PC-9 (cell line): ENCODE data around the gene PRDM13. TPM values are rescaled to one million over a fixed set of nuclear protein-coding genes. Genes with fewer than 3 reads are reported as not detected.
A peak's percentile ranks its signal among the peaks of the same experiment; 100 is the strongest.

ENCODE experiments used
- BruUV-seq: library from RNA; stranded (reverse); fragments of 400-500 nt; replicated peaks from 2 replicates; lab custom pipeline; 2021; lab: Mats Ljungman, UMichigan
- CTCF ChIA-PET: fragments of 300-600 bp; sonication (Branson Sonifier 250); formaldehyde crosslinking; loops from one replicate; lab custom pipeline; 2022; ENCODE audit warnings: antibody characterized with exemption; lab: Charles Lee
- POLR2A ChIA-PET: fragments of 300-600 bp; sonication (Branson Sonifier 250); formaldehyde crosslinking; loops from one replicate; lab custom pipeline; 2022; ENCODE audit warnings: antibody characterized with exemption; ENCODE audit not compliant: unreplicated experiment; lab: Charles Lee
- DNase-seq, 2 experiments: peaks; one replicate each; pipeline versions ENCODE4 v3.0.0 to v3.0.0-alpha.2; 2015 to 2022; ENCODE audit warnings: mixed read lengths in 1 of 2
- H2AFZ ChIP-seq: fragments of 200-600 bp; sonication (generic); 2 replicates; pipeline ENCODE4 v1.8.1; 2017; ENCODE audit warnings: antibody characterized with exemption
- H3F3A ChIP-seq: fragments of 200-600 bp; sonication (generic); 2 replicates; pipeline ENCODE4 v1.8.1; 2017; ENCODE audit warnings: antibody characterized with exemption, mild to moderate bottlenecking, low read depth; ENCODE audit not compliant: insufficient read depth
- H3K27ac ChIP-seq: fragments of 200-600 bp; sonication (generic); 2 replicates; pipeline ENCODE4 v1.6.1; 2016; ENCODE audit warnings: mixed run types
- H3K27me3 ChIP-seq: fragments of 200-600 bp; sonication (generic); 2 replicates; pipeline ENCODE4 v1.6.1; 2016; ENCODE audit warnings: low read depth, mixed run types; ENCODE audit not compliant: insufficient read depth
- H3K36me3 ChIP-seq: fragments of 200-600 bp; sonication (generic); 2 replicates; pipeline ENCODE4 v1.6.1; 2016; ENCODE audit warnings: low read depth, mixed run types
- H3K4me1 ChIP-seq: fragments of 200-600 bp; sonication (generic); replicated peaks from 2 replicates; pipeline ENCODE4 v1.6.1; 2016; ENCODE audit warnings: mixed run types; ENCODE audit not compliant: insufficient read depth
- H3K4me2 ChIP-seq: fragments of 200-600 bp; sonication (generic); 2 replicates; pipeline ENCODE4 v1.6.1; 2017; ENCODE audit warnings: mixed run types
- H3K4me3 ChIP-seq: fragments of 200-600 bp; sonication (generic); 2 replicates; pipeline ENCODE4 v1.6.1; 2016; ENCODE audit warnings: mixed run types
- H3K79me2 ChIP-seq: fragments of 200-600 bp; sonication (generic); 2 replicates; pipeline ENCODE4 v1.6.1; 2017; ENCODE audit warnings: low read depth, mixed run types
- H3K9me2 ChIP-seq: fragments of 200-600 bp; sonication (generic); 2 replicates; pipeline ENCODE4 v1.8.1; 2017; ENCODE audit warnings: mild to moderate bottlenecking; ENCODE audit not compliant: insufficient read depth
- H3K9me3 ChIP-seq: fragments of 200-600 bp; sonication (generic); 2 replicates; pipeline ENCODE4 v1.8.1; 2016; ENCODE audit warnings: low read depth; ENCODE audit not compliant: insufficient read depth
- H4K20me1 ChIP-seq: fragments of 200-600 bp; sonication (generic); 2 replicates; pipeline ENCODE4 v1.8.1; 2017; ENCODE audit not compliant: insufficient read depth
- EZH2 ChIP-seq: fragments of 200-600 bp; sonication (generic); IDR thresholded peaks from 2 replicates; pipeline ENCODE4 v1.8.0; 2017; ENCODE audit warnings: antibody characterized with exemption, low read depth
- intact Hi-C: fragments of 100-400 bp; cut with micrococcal nuclease; formaldehyde crosslinking; loops from one replicate; pipeline ENCODE4 v1.10.0; 2022; ENCODE audit not compliant: unreplicated experiment
- total RNA-seq: library from RNA; stranded (reverse); gene quantifications from 2 replicates; pipeline ENCODE4 v1.2.3, GENCODE V29; 2021
- TF ChIP-seq, protein P1 (sequence below): fragments of 200-600 bp; sonication (generic); conservative IDR thresholded peaks from 2 replicates; pipeline ENCODE4 v1.6.1; 2017; ENCODE audit warnings: mixed run types, antibody characterized with exemption, mild to moderate bottlenecking, moderate library complexity

The PRDM13 gene
- total RNA-seq, 1 experiment from 2014 or later = not detected

DNA sequence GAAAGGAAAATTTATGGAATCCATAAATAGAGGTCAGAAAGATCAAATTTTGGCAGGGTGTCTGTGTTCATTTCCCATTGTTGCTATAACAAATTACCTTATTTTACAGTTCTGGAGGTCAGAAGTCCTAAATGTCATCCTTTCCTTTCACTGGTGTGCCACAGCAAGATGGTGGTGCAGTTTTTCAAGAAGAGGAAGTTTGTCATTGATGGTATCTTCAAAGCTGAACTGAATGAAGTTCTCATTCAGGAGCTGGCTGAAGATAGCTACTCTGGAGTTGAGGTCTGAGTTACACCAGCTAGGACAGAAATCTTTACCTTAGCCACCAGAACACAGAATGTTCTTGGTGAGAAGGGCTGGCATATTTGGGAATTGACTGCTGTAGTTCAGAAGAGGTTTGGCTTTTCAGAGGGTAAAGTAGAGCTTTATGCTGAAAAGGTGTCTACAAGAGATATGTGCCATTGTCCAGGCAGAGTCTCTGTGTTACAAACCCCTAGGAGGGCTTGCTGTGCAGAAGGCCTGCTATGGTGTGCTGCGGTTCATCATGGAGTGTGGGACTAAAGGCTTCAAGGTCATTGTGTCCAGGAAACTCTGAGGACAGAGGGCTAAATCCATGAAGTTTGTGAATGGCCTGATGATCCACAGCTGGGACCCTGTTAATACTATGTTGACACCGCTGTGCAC lies 30.9 kb upstream of the PRDM13 start:
- ChIA-PET CTCF (no interaction called here), POLR2A (no interaction called here)
- no peaks in the 10 kb centered on the region for H3K36me3 ChIP-seq
- H2AFZ ChIP-seq = no peak overlapping the region
- intact Hi-C loops = no loop called here
- no peaks in the 10 kb centered on the region for H3K27me3 ChIP-seq
- no peaks in the 10 kb centered on the region for H4K20me1 ChIP-seq
- BruUV-seq = no TSS peak
- H3K9me3 ChIP-seq = no peaks in the 10 kb centered on the region
- H3K27ac ChIP-seq = no peak overlapping the region
- DNase-seq = no peak
- H3K4me3 ChIP-seq = no peak overlapping the region
- H3K4me1 ChIP-seq = no peaks in the 10 kb centered on the region
- H3K9me2 ChIP-seq = no peaks in the 10 kb centered on the region
- H3K79me2 ChIP-seq = no peaks in the 10 kb centered on the region
- no peaks in the 10 kb centered on the region for H3F3A ChIP-seq
- no peak for TF ChIP-seq EZH2
- TF ChIP-seq, protein P1, sequence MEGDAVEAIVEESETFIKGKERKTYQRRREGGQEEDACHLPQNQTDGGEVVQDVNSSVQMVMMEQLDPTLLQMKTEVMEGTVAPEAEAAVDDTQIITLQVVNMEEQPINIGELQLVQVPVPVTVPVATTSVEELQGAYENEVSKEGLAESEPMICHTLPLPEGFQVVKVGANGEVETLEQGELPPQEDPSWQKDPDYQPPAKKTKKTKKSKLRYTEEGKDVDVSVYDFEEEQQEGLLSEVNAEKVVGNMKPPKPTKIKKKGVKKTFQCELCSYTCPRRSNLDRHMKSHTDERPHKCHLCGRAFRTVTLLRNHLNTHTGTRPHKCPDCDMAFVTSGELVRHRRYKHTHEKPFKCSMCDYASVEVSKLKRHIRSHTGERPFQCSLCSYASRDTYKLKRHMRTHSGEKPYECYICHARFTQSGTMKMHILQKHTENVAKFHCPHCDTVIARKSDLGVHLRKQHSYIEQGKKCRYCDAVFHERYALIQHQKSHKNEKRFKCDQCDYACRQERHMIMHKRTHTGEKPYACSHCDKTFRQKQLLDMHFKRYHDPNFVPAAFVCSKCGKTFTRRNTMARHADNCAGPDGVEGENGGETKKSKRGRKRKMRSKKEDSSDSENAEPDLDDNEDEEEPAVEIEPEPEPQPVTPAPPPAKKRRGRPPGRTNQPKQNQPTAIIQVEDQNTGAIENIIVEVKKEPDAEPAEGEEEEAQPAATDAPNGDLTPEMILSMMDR = no peak
- no peak overlapping the region for H3K4me2 ChIP-seq

- no peaks in the 10 kb centered on the region for H3F3A ChIP-seq
- no peaks in the 10 kb centered on the region for H4K20me1 ChIP-seq
- no TSS peak for BruUV-seq
- CTCF ChIA-PET = no interaction called here
- H3K4me1 ChIP-seq = no peaks in the 10 kb centered on the region
- no peaks in the 10 kb centered on the region for H3K27me3 ChIP-seq
- H3K4me2 ChIP-seq = no peak overlapping the region
- no peaks in the 10 kb centered on the region for H3K9me3 ChIP-seq
- no peaks in the 10 kb centered on the region for H3K9me2 ChIP-seq
- TF ChIP-seq EZH2 = no peak
- TF ChIP-seq, protein P1 = no peak
- POLR2A ChIA-PET = no interaction called here
- no peaks in the 10 kb centered on the region for H3K36me3 ChIP-seq
- no peak overlapping the region for H3K4me3 ChIP-seq
- intact Hi-C loops = no loop called here
- no peak overlapping the region for H2AFZ ChIP-seq
- H3K27ac ChIP-seq = no peak overlapping the region
- H3K79me2 ChIP-seq = no peaks in the 10 kb centered on the region
- DNase-seq = peak in 1 of 2 experiments; percentile 44
Measured at GRCh38 chr6:99579781-99580180, 26.9 kb upstream of the PRDM13 start.

DNA sequence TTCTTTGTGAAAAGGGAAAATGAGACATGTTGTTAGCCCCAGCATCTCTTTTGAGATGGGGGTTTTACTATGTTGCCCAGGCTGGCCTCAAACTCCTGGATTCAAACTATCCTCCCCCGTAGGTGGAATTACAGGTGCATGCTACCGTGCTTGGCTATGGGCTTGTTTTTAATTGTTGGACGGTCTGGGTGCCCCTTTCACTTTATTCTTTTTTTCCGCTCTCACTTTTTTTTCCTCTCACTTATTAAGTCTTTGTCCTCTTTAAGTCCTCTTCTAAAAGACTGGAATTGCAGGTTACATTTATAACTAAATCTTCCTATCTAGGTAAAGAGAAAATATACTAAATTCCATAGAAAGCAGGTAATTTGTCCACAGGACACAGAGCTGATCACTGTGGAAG lies 18.8 kb upstream of the PRDM13 start:
- no peaks in the 10 kb centered on the region for H3K9me2 ChIP-seq
- no peaks in the 10 kb centered on the region for H3K9me3 ChIP-seq
- H2AFZ ChIP-seq = no peak overlapping the region
- TF ChIP-seq EZH2 = no peak
- TF ChIP-seq, protein P1 = no peak
- H3K4me2 ChIP-seq = no peak overlapping the region
- H3K79me2 ChIP-seq = no peaks in the 10 kb centered on the region
- peaks cover 20% of the 10 kb centered on the region for H3K27me3 ChIP-seq
- no peaks in the 10 kb centered on the region for H4K20me1 ChIP-seq
- no peak for DNase-seq
- H3K36me3 ChIP-seq = no peaks in the 10 kb centered on the region
- H3F3A ChIP-seq = no peaks in the 10 kb centered on the region
- no peaks in the 10 kb centered on the region for H3K4me1 ChIP-seq
- ChIA-PET POLR2A (no interaction called here), CTCF (no interaction called here)
- no peak overlapping the region for H3K4me3 ChIP-seq
- intact Hi-C loops = no loop called here
- H3K27ac ChIP-seq = no peak overlapping the region
- no TSS peak for BruUV-seq
